IPS-20b (cell line): ENCODE data around the gene KMT2C.
"Not testable (repeated sequence)": the region's sequence is repeated elsewhere in the genome, so short reads cannot be mapped to it uniquely, and the experiment has no call there.

Experiments
- H3K27ac ChIP-seq: one replicate; pipeline ENCODE4 v1.5.1; 2013; ENCODE audit warnings: low read length
- H3K27me3 ChIP-seq: 2 replicates; pipeline ENCODE4 v1.6.1; 2013; ENCODE audit warnings: mild to moderate bottlenecking, low read length, inconsistent platforms; ENCODE audit not compliant: insufficient read depth
- H3K36me3 ChIP-seq: 2 replicates; pipeline ENCODE4 v1.6.1; 2013; ENCODE audit warnings: low read depth, mild to moderate bottlenecking, inconsistent platforms, low read length, moderate library complexity; ENCODE audit not compliant: insufficient read depth
- H3K4me1 ChIP-seq: 2 replicates; pipeline ENCODE4 v1.6.1; 2013; ENCODE audit warnings: mild to moderate bottlenecking, control low read depth, inconsistent platforms, low read length, moderate library complexity; ENCODE audit not compliant: insufficient read depth
- H3K4me3 ChIP-seq: 2 replicates; pipeline ENCODE4 v1.5.1; 2013; ENCODE audit warnings: mild to moderate bottlenecking, low read length, inconsistent platforms
- H3K9ac ChIP-seq: 2 replicates; pipeline ENCODE4 v1.6.1; 2013; ENCODE audit warnings: low read depth, mild to moderate bottlenecking, inconsistent platforms, low read length, moderate library complexity
- H3K9me3 ChIP-seq: 2 replicates; pipeline ENCODE4 v1.6.1; 2013; ENCODE audit warnings: mild to moderate bottlenecking, low read depth, low read length, inconsistent platforms; ENCODE audit not compliant: insufficient read depth

Gene KMT2C

GRCh38 chr7:152270427-152270826, 165.4 kb downstream of the KMT2C start:
- H3K4me3 ChIP-seq: not testable (repeated sequence)

GRCh38 chr7:152266859-152267258, 168.9 kb downstream of the KMT2C start:
- H3K36me3 ChIP-seq, H3K27me3 ChIP-seq, H3K4me1 ChIP-seq, H3K4me3 ChIP-seq, H3K9ac ChIP-seq, H3K27ac ChIP-seq: not testable (repeated sequence)
- peaks cover 13% of the 10 kb centered on the region; the same call in 1 of the 2 replicates for H3K9me3 ChIP-seq

More at GRCh38 chr7:152270427-152270826, 165.4 kb downstream of the KMT2C start:
- not testable (repeated sequence) for H3K4me1 ChIP-seq, H3K27me3 ChIP-seq, H3K36me3 ChIP-seq, H3K27ac ChIP-seq, H3K9ac ChIP-seq
- peaks cover 13% of the 10 kb centered on the region; the same call in 1 of the 2 replicates for H3K9me3 ChIP-seq

GRCh38 chr7:152264915-152265314, 170.9 kb downstream of the KMT2C start:
- H3K27ac ChIP-seq, H3K27me3 ChIP-seq, H3K9ac ChIP-seq, H3K4me1 ChIP-seq, H3K4me3 ChIP-seq, H3K36me3 ChIP-seq: not testable (repeated sequence)
- peaks cover 15% of the 10 kb centered on the region for H3K9me3 ChIP-seq

GRCh38 chr7:152262146-152262545, 173.7 kb downstream of the KMT2C start:
- not testable (repeated sequence) for H3K9ac ChIP-seq, H3K27me3 ChIP-seq, H3K27ac ChIP-seq, H3K4me1 ChIP-seq, H3K4me3 ChIP-seq, H3K36me3 ChIP-seq
- peaks cover 11% of the 10 kb centered on the region for H3K9me3 ChIP-seq

- H3K27ac ChIP-seq, H3K9me3 ChIP-seq, H3K9ac ChIP-seq, H3K36me3 ChIP-seq, H3K27me3 ChIP-seq, H3K4me3 ChIP-seq, H3K4me1 ChIP-seq: not testable (repeated sequence)
Observed at GRCh38 chr7:152259645-152260044, 176.2 kb downstream of the KMT2C start.

- not testable (repeated sequence) for H3K36me3 ChIP-seq, H3K27ac ChIP-seq
Observed at GRCh38 chr7:152247851-152248250, 188.0 kb downstream of the KMT2C start.

GRCh38 chr7:152245417-152245816, 190.4 kb downstream of the KMT2C start:
- not testable (repeated sequence) for H3K27me3 ChIP-seq, H3K27ac ChIP-seq, H3K4me3 ChIP-seq, H3K9ac ChIP-seq, H3K9me3 ChIP-seq, H3K36me3 ChIP-seq, H3K4me1 ChIP-seq

More at GRCh38 chr7:152247851-152248250, 188.0 kb downstream of the KMT2C start:
- not testable (repeated sequence) for H3K9ac ChIP-seq, H3K9me3 ChIP-seq, H3K4me1 ChIP-seq, H3K4me3 ChIP-seq, H3K27me3 ChIP-seq

GRCh38 chr7:152243464-152243863, 192.3 kb downstream of the KMT2C start:
- H3K4me3 ChIP-seq, H3K36me3 ChIP-seq, H3K9me3 ChIP-seq, H3K9ac ChIP-seq, H3K27me3 ChIP-seq, H3K27ac ChIP-seq, H3K4me1 ChIP-seq: not testable (repeated sequence)

GRCh38 chr7:152241301-152241700, 194.5 kb downstream of the KMT2C start:
- not testable (repeated sequence) for H3K4me3 ChIP-seq, H3K36me3 ChIP-seq, H3K9me3 ChIP-seq, H3K27me3 ChIP-seq, H3K9ac ChIP-seq, H3K4me1 ChIP-seq, H3K27ac ChIP-seq

GRCh38 chr7:152236306-152236705, 199.5 kb downstream of the KMT2C start:
- not testable (repeated sequence) for H3K4me1 ChIP-seq, H3K27ac ChIP-seq, H3K27me3 ChIP-seq, H3K36me3 ChIP-seq, H3K9ac ChIP-seq, H3K9me3 ChIP-seq, H3K4me3 ChIP-seq

- H3K4me3 ChIP-seq, H3K27ac ChIP-seq, H3K9me3 ChIP-seq, H3K36me3 ChIP-seq, H3K9ac ChIP-seq, H3K4me1 ChIP-seq, H3K27me3 ChIP-seq: not testable (repeated sequence)
Observed at GRCh38 chr7:152234421-152234820, 201.4 kb downstream of the KMT2C start.

- no peak overlapping the region for H3K27ac ChIP-seq
Observed at GRCh38 chr7:152231089-152231488, 204.7 kb downstream of the KMT2C start.

GRCh38 chr7:152219556-152219955, 216.2 kb downstream of the KMT2C start:
- not testable (repeated sequence) for H3K9ac ChIP-seq, H3K27me3 ChIP-seq, H3K9me3 ChIP-seq, H3K27ac ChIP-seq, H3K4me3 ChIP-seq, H3K4me1 ChIP-seq
- H3K36me3 ChIP-seq: peaks cover 15% of the 10 kb centered on the region

More at GRCh38 chr7:152231089-152231488, 204.7 kb downstream of the KMT2C start:
- H3K27me3 ChIP-seq: no peaks in the 10 kb centered on the region
- no peaks in the 10 kb centered on the region for H3K4me1 ChIP-seq
- no peak overlapping the region for H3K4me3 ChIP-seq
- no peaks in the 10 kb centered on the region for H3K9me3 ChIP-seq
- no peak overlapping the region for H3K9ac ChIP-seq
- peaks cover 6% of the 10 kb centered on the region; the same call in 1 of the 2 replicates for H3K36me3 ChIP-seq
